Left forelimb (tissue), 1 donor: ENCODE results near the gene PPP2R5E.

Source experiments
- DNase-seq: peaks from one replicate; pipeline ENCODE4 v3.0.0-alpha.2; 2018; ENCODE audit warnings: low spot score

The PPP2R5E gene

GRCh38 chr14:63432228-63432627 lies 110.9 kb downstream of the PPP2R5E start:
- DNase-seq, result no peak

DNA sequence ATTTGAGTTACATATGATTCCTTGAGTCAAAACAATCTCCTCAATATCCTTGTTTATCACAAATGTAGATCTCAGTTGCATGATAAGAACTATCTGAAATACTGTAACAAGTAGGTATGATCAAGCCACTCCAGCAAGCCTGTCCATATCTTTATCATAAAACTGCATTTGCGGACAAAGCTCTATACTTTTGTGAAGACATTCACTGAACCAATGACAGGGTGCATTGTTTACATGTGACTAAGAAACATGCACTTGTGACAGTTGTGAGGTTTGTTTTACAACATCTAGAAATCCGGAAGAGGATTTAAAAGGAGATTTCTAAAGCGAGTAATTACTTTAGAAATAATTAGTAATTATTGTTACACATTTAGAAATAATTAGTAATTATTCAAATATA lies 111.7 kb downstream of the PPP2R5E start:
- no peak for DNase-seq

DNA sequence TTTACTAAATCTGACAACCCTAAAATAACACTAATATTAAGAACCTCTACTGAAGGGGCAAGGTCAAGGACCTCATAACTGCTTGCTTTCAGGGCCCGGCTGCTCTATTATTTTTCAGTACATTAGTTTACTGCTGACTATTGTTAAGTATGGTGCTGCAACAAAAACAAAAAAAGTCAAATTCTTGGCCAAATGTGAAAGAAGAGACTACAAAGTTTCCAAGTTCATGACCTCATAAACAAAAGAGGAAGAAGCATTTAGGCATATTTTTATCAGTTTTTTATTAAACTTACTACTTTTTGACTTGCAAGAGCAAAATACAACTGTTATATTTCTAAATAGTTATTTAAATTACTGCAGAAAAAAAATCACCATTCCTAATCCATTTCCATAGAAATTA lies 114.7 kb downstream of the PPP2R5E start:
- no peak for DNase-seq

DNA sequence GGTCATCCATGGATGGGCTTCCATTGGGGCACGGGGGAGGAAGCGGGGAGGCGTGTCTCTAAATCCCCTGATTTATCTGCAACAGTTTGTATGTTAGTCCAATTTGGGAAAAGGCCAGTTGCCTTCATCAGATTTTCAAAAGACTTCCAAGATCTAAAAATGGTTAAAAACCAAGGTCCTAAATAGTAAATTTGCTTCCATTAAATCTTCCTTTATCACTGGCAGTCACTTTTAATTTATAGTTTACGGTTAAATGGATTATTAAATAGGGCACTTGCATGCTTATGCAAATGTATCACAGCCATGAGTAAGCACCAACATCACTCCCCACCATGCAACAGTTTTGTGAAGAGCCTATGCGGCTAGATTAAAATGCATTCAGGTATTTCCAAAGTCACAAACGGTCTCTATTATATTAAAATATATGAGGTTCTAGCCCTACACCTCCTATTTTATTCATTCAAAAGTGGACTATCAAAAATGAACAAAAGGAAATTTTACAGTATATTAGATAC lies 116.3 kb downstream of the PPP2R5E start:
- no peak for DNase-seq

- no peak for DNase-seq
Observed at GRCh38 chr14:63423889-63424288, 119.3 kb downstream of the PPP2R5E start.

- no peak for DNase-seq
Observed at GRCh38 chr14:63423381-63423780, 119.8 kb downstream of the PPP2R5E start.

DNA sequence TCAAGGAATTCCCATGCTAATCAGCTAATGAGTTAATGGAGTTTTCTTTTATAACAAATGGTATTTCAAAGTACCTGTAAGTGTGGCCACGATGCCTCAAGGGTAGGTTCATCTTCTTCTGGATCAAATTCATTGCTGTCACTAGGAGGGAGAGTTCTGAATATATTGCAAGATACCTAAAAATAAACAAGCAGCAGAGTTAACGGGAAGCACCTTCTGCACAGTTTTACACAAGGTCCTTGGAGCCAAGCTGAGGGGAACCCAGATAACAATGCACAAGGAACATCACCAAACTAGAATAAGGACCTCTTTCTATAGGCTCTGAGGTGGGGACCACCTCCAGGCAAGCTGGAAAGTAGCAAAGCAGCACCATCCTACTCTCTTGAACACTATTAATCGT lies 121.3 kb downstream of the PPP2R5E start:
- DNase-seq, result no peak

- DNase-seq, result no peak
Observed at GRCh38 chr14:63421226-63421625, 122.0 kb downstream of the PPP2R5E start.

GRCh38 chr14:63418020-63418419 lies 125.2 kb downstream of the PPP2R5E start:
- no peak for DNase-seq

DNA sequence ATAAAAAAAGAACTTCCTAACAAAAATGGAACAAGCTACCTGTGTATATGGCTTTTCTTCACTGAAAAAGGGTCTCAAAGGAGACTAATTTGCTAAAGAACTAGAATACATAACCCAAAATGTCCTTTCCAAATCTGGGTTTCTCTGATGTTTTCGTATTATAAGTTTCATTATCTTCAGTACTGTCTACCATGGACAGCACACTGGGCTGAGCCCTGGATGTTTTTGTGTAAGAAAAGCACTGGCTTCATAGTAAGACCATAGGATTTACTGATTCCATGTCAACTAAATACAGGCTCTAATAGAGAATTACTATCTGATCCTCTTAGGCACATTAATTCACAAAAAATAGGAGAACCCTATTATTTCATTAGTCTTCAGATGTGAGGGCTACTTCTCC lies 130.2 kb downstream of the PPP2R5E start:
- DNase-seq, result no peak

GRCh38 chr14:63406333-63406732 lies 136.8 kb downstream of the PPP2R5E start:
- DNase-seq, result no peak

DNA sequence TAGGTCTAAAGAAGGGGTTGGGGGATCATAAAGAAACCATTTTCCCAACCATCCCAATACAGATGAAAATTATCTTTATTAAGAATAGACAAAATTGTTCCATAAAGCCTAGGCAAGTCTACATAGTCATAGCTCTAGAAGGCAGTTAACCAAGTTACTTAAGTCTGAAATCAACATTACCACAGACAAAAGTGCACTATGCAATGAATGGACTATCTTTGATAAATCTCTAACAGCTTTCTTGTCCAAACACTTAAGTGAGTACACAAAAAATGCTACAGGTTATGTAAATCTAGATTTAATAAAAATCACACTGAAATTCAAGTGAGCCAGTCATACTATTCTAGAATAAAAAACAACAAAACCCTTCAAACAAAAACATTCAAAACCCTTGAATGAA lies 137.5 kb downstream of the PPP2R5E start:
- no peak for DNase-seq

DNA sequence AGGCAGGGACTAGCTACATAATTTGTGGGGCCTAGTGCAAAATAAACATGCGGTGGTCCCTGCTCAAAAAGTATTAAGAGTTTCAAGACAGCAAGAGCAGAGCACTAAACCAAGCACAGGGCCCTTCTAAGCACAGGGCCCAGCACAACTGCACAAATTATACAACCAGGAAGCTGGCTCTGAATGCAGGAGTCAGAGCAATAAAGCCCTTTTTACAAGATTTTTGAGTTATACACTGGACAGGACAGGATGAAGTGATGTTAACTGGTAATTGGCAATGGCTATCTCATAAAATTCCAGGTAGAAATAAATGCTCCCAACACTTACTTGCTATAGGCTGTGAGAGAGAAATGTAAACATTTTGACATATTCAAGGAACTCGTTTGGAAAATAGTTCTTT lies 138.3 kb downstream of the PPP2R5E start:
- no peak for DNase-seq

DNA sequence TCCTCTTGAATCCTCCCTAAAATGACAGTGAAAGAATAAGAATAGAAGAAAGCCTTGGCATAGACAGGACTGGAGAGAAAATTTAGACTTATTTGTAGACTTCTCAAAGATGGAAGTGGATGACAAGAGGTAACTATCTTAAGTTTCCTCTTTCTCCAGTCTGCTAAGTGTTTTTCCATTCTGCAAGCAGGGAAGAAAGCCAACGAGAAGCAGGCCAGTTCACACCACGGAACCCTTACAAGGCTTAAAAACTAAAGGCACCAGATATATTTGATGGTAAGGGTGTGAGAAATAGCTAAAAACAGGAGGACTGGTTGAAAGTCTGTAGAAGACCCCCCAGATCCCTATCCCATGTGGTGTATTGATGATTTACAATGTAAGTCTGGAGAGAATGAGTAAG lies 141.5 kb downstream of the PPP2R5E start:
- DNase-seq, result no peak

- no peak for DNase-seq
Observed at GRCh38 chr14:63398952-63399351, 144.2 kb downstream of the PPP2R5E start.

DNA sequence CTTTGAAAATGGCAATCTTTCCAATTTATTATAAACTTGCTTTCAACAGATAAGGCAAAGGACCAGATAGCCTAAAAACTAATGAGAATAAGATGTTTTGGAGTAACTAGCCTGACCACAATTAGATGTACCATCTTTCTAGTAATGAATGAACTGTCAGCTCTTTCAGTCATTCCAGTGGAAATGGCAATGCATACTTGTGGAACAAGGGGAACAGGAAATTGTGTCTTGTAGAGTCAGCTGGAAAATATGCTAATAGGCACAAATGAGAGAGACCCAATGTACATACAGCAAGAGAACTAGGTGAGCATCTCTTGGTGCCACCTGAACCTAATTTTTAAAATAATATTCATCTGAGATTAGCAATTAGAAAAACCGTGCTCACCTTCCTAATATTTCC lies 148.3 kb downstream of the PPP2R5E start:
- DNase-seq, result no peak

- DNase-seq, result no peak
Observed at GRCh38 chr14:63394432-63394831, 148.7 kb downstream of the PPP2R5E start.

DNA sequence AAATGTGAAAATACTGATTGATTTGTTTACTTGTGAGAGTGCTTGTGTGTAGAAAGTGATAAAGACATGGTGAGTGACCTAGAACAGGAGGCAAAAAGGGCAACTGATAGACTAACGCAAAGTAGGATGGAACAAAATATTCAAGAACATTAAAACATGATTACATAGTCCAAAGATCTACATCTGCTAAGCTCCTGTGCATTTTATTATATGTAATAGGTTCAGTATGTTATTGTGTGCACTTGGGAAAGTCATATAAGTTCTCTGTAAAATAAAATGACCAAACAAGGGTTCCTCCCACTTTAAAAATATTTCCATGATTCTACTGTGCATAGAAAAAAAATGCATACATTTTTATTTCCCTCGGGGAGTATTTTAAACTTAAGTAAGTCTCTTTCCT lies 150.2 kb downstream of the PPP2R5E start:
- DNase-seq, result no peak

DNA sequence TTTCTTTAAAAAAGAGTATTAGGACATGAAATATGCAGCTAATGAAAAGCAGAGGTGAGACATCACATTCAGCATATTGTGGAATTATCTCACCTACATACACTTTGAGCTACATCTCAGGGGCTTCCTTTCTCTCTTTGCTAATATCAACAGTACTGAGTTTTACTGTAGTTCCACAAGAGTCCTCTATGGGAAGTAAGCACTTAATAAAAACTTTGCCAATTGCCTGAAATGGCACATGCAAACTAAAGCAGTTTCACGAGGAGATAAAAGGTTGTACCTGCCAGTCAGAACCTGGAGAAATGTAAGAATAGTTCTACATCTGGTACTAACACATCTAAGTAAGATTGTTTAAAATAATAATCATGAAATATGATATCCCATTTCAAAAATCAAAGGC lies 150.9 kb downstream of the PPP2R5E start:
- DNase-seq, result no peak

- no peak for DNase-seq
Observed at GRCh38 chr14:63388766-63389431, 154.3 kb downstream of the PPP2R5E start.

DNA sequence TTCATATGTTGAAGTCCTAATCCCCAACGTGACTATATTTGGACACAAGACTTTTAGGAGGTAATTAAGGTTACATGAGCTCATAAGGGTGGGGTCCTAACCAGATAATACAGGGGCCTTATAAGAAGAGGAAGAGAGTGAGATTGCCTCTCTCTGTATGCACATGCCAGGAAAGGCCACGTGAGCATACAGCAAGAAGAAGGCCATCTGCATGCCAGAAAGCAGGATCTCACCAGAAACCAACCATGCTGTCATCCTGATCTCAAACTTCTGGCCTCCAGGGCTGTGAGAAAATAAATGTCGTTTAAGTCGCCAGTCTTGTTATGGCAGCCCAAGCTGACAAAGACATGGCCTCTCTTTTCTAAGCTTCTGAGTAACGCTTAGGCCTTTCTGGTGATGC lies 155.5 kb downstream of the PPP2R5E start:
- no peak for DNase-seq

- no peak for DNase-seq
Observed at GRCh38 chr14:63383776-63384367, 159.3 kb downstream of the PPP2R5E start.

DNA sequence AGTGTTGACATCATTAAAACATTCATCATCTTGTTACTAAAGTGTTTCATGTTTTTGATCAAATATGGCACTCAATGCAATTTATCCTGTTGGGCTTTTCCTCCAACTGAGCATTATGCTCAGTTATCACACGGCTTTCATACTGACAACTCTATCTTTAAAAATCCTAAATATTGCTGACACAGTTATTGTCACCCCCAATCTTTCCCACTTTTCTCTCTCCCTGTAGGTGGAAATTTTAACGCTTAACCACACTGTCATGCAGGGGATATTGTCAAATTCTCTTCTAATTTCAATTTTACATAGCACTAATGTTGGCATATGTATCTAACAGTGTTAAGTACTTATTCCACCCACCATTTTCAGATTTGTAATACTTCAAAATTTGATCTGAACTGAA lies 164.7 kb downstream of the PPP2R5E start:
- DNase-seq, result no peak

DNA sequence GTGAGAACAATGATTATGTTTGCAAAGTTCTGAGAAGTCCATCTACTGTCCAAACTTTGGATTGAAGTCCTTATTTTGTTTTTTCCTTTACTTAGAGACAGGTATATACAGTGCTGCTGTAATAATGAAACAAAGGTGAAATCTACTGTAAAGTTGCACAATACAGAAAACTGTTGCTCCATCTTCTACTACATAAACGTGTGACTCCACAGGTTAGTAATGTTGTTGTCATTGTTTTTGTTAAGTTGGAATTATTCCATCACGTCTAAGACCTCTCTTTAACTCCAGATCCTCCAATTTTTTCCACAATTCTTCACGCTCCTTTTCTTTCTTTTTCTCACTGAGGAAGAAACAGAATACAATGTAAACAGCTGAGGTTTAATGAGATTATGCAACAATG lies 167.4 kb downstream of the PPP2R5E start:
- no peak for DNase-seq
